DMS114 treated with DMSO at 0.1 percent for 48 hours (cell line): ENCODE results near the gene HPDL.
A peak's percentile ranks its signal among the peaks of the same experiment; 100 is the strongest.
"Not testable (repeated sequence)": the region's sequence is repeated elsewhere in the genome, so short reads cannot be mapped to it uniquely, and the experiment has no call there.

Source experiments
- DNase-seq: peaks from one replicate; lab custom pipeline; 2025; ENCODE audit not compliant: unreplicated experiment; lab: John Stamatoyannopoulos, UW

The HPDL gene

DNA sequence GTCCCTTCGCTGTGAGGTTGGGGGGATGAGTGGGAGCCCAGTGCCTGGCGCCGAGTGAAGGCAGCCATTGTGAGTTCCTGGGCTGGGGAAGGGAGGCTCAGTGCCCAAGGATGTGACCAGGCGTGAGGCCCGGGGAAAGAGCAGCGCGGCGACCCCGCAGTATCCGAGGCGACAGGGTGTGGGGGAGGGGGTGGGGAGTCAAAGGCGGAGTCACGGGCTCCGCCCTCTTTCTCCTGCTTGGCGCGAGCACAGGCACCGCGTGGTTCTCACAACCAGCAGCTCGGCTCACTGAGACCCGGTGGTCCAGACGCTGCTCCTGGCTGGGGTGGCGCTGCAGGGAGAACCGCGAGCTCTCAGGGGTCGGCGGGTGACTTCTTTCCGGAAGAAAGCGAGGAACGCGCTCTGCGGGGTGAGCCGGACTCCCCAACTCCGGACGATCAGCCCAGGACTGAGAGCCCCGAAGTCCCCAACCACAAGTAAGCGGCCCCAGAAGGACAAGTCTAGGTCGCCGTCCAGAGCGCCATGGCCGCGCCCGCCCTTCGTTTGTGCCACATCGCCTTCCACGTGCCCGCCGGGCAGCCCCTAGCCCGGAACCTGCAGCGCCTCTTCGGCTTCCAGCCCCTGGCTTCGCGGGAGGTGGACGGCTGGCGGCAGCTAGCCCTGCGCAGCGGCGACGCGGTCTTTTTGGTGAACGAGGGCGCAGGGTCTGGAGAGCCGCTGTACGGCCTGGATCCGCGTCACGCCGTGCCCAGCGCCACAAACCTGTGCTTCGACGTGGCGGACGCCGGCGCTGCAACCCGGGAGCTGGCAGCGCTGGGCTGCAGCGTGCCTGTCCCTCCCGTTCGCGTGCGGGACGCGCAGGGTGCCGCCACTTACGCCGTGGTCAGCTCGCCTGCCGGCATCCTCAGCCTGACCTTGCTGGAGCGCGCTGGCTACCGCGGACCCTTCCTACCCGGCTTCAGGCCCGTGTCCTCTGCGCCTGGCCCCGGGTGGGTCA, at the start of gene HPDL:
TSS of gene HPDL (plus strand) at position 269 of the 997 bp plus-strand sequence. CDS start at position 523, 254 bp downstream.
- DNase-seq = peak; percentile 29

DNA sequence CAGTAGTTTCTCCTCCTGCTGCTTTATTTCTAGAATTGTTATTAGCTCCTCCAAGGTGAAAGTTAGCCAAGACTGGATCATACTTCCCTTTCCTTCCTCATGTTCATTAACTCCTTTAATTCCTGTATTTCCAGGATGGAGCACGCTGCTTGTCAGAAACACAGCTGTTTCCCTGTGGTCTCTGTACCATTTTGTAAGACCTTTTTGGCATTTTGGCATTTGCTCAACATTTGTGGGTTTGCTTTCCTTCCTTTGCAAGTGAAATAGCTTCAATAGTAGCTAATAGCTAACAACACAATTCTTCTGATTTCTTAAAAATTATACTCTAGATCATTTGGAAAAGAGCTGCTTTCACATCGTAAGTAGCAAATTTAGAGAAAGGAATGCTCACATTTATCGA, 44.3 kb upstream of the HPDL start:
- DNase-seq = no peak

DNA sequence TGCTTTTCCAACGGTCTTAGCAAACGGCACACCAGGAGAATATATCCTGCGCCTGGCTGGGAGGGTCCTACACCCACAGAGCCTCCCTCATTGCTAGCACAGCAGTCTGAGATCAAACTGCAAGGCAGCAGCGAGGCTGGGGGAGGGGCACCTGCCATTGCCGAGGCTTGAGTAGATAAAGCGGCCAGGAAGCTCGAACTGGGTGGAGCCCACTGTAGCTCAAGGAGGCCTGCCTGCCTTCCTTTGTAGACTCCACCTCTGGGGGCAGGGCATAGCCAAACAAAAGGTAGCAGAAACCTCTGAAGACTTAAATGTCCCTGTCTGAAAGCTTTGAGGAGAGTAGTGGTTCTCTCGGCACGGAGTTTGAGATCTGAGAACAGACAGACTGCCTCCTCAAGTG, 41.8 kb upstream of the HPDL start:
- DNase-seq = not testable (repeated sequence)

DNA sequence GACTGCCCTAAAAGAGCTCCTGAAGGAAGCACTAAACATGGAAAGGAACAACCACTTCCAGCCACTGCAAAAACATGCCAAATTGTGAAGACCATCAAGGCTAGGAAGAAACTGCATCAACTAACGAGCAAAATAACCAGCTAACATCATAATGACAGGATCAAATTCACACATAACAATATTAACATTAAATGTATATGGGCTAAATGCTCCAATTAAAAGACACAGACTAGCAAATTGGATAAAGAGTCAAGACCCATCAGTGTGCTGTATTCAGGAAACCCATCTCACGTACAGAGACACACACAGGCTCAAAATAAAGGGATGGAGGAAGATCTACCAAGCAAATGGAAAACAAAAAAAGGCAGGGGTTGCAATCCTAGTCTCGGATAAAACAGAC, 40.2 kb upstream of the HPDL start:
- DNase-seq = not testable (repeated sequence)

DNA sequence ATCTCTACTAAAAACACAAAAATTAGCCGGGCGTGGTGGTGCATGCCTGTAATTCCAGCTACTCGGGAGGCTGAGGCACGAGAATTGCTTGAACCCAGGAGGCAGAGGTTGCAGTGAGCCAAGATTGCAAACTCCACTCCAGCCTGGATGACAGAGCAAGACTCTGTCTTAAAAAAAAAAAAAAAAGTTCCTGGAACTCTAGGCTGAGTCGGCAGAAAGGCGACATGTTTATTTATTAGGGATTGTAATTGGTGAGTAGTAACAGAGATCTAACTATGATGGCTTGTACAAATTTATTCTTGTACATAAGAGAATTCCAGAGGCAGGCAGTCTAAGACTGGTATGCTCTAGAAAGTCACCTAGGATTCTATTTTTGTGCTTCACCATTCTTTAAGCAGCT, 35.7 kb upstream of the HPDL start:
- DNase-seq = not testable (repeated sequence)

DNA sequence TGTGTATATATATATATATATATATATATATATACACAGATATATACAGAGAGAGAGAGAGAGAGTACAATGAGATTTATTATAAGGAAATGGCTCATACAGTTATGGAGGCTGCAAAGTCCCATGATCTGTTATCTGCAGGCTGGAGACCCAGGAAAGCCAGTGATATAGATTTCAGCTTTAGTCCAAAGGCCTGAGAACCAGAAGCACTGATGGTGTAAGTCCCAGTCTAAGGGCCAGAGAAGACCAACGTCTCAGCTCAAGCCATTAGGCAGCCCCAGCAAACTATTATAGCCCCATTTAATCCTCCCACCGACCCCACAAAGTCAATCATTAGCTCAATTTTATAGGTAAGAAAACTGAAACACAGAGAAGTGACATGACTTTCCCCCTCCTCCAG, 35.0 kb upstream of the HPDL start:
- DNase-seq = no peak

DNA sequence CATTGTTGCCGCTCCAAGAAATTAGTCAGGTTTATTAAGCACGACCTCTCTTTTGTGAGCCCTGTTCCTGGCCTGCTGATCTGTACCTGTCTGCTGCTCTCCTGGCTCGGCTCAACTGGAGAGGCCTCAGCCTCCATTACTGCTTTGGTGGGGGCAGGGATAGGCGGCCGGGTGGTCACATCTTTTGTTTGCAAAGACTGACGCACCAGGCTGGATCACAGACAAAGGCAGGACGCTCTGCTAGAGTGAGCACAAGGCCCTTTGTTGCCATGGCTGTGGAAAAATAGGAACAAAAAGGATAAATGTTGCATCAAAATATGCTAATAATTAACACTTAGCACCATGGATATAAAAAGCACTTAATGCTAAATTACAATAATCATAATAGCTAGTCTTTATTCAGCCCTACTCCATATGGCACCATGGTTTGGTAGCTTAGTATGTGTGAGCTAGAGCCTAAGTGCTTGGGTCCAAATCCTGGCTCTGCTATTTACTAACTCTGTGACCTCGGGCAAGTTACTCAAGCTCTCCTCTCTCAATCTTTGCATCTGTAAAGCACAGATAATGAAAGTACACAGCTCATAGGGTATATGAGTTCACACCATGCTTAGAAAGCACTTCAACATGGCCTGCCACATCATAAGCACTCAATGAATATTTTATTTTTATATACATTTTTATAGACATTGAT, 28.9 kb upstream of the HPDL start:
- DNase-seq = no peak

DNA sequence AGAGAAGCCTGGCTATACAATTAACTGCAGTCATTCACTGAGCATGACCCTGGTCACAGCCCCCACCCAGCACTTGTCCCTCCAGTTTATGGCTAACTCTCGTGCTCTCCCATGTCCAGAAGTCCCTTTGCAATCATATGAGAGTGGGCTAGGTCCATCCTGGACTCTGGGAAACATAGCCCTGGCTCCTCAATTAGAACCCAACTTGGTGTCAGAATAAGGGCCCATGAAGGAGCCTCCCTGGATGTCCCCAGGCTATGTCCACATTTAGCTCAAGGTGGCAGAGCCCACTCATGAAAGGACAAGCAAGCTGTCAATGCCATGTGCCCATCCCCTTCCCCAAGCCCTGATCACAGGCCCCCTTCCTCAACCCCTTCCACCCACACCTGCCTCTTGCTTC, 27.4 kb upstream of the HPDL start:
- no peak for DNase-seq

DNA sequence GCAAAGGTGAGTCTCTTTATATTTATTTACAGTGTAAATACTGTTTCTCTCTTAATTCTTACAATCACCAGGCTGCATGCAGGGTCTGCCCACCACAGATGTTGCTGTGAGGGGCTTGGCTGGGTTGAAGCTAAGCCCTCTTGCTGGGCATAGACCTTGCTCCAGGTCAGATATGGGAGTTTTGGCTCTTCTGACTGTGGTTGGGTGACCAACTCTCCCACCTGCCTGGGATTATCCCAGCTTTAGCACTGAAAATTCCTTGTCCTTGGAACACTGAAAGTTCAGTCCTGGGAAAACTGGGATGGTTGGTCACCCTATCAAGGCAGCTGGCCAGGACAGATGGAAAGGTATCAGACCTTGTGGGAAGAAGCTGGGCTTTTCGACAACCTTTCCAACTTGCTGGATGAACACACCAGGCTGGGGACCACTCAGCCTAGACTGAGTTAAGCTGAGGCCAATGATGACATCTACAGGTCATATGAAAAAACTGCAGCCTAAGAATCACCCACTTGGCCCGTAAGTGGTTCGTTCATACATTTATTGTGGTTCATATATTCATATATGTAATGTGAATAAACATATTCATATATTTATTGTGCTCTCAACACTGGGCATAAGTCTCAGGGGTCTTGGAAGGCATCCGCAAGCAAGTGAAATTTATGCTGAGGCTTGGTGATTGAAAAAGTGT, 26.6 kb upstream of the HPDL start:
- DNase-seq = peak; percentile 71

DNA sequence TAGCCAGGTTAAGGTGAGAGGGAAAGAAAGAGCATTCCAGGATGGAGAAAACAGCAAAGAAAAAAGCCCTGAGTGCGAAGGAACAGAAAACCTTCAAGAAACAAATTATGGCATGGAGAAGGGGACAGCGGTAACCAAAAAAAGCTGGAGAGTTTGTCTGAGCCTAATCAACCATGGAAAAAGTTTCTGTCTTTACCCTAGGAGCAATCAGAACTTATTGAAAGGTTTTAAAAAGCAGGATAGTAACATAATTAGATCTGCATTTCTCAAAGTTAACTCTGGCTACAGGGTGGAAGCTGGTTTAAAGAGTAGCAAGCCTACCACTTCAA, 26.1 kb upstream of the HPDL start:
- no peak for DNase-seq

DNA sequence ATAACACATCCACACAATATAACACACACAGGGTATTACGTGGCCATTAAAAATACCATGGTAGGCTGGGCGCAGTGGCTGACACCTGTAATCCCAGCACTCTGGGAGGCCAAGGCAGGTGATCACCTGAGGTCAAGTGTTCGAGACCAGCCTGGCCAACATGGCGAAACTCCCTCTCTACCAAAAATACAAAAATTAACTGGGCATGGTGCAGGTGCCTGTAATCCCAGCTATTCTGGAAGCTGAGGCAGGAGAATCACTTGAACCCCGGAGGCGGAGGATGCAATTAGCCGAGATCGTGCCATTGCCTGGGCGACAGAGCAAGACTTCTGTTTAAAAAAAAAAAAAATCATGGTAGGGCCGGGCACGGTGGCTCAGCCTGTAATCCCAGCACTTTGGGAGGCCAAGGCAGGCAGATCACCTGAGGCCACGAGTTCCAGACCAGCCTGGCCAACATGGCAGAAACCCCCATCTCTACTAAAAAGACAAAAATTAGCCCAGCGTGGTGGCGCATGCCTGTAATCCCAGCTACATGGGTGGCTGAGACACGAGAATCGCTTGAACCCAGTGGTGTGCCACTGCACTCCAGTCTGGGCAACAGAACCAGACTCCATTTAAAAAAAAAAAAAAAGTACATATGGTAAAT, 24.1 kb upstream of the HPDL start:
- no peak for DNase-seq

DNA sequence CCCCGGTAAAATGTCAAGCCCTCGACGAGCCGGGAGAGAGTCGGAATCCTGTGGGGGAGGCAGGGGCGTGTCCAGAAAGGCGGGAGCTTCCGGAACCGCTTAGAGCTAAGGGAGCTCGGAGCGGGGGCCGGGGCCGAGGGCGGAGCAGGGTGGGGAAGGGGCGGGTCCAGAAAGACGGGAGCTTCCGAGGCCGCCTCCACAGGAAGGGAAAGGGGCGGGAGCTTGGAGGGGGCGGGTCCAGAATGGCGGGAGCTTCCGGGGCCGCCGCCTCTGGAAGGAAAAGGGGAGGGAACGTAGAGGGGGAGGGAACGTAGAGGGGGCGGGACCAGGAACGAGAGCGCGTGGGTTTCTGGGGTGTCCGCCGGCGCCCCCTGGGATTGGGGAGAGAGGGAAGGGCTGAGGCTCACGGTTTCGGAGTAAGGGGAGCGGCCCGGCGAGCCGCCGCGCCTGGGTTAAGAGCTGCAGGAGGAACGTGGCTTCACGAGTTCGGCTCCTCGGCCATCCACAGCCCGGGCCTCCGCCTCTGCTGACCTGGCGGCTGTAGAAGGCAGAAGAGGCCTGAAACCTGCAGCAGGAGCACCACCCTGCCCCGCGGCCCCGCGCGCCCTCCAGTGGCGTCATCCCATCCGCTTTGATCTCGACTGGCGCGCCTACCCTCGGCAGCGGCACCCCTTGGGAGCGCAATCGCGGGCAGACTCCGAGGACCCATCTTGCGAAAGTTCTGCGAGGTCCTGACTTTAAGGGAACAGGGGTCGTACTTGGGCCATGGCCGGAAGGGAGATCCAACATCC, 23.0 kb upstream of the HPDL start:
- peak; percentile 92 for DNase-seq

DNA sequence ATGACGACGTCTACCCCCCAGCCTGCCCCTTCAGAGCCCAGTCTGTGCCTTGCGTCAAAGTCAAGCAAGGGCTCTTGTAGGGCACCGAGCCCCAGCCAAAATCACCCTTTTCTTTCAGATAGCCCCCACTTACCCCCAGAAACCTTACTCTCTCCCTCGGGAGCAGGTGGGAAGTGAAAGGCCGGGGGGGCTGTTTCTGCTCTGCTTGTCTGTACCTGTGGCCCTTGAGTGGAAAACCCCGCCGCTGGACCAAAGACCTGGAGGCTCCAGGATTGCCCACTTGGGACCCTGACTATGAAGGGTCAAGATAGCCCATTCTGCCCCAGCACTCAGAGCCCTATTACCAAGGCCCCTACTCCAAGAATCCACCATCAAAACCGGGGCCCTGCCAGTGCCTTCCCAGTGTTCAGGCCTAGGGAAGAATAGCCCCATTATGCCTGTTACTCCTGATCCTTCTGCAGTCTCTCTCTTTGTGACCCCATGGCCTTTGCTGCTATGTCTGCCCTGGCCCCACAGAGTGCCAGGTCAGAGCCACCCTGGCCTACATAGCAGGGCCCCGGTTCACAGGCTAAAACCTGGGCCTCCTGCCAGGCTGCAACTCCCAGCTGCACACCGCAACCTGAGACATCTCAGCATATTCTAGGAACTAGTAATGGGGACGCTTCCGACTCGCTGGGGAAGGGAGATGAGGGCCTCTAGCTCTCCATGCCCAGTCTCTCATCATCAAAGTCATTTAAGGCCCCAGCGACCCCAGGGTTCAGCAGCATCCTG, 22.2 kb upstream of the HPDL start:
- DNase-seq = no peak

DNA sequence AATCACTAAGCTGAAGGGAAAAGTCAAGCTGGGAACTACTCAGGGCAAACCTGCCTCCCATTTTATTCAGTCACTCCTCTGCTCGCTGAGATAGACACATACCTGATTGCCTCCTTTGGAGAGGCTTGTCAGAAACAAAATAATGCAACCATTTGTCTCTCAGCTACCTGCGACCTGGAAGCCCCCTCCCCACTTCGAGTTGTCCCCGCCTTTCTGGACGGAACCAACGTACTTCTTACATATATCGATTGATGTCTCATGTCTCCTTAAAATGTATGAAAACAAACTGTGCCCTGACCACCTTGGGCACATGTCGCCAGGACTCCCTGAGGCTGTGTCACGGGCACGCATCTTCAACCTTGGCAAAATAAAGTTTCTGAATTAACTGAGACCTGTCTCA, 21.5 kb upstream of the HPDL start:
- DNase-seq = no peak

DNA sequence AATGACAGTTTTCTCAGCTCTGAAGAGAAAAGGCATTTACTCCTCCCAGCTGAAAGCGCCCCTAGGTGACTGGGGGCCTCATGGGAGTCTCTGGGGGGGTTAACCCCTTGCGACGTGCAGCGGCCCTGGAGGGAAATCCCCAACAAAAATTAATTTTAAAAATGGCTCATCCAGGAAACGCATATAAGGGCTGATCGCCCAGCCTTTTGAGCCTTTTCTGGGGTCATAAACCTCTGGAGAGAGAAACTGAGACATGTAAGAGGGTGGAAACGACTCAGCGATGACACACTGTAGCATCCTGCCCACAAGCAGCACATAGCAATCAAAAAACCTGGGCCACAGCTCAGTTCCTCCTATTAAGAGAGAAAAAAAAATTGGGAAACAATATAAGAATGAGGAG, 20.4 kb upstream of the HPDL start:
- DNase-seq = no peak

DNA sequence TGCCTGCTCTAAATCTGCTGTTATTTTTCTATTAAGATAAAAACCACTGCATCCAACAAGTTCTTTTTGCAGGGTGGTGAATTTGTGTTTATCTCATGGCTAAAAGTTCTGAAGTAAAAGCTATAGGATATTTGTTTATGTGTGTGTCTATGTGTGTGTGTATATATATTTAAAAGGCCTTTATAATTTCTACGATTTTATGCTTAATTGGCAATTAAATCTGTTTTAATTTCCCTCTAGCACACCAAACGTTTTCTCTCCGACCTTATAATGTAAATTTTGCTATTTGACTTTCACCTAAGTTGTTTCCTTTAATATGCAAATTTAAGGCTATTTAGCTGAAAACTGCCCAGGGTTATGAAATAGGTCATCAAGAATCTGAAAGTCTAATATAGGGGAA, 19.8 kb upstream of the HPDL start:
- no peak for DNase-seq

DNA sequence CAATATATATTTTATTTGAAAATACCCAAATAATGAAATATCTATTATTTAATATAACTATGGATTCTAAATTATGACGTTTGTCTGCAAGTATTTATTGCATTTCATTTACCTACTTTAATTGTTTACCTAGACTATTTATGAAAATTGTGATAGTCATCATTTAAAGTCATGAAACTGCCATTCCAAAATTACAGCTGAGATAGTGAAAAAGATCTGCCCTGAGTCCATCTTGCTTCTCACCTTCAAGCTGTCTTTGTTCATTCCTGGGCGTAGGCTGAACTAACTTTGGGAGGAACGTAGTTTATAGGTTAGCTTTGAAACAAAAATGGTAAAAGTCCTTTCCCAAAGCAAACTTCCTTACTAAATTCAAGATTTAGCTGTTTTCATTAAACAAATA, 12.4 kb upstream of the HPDL start:
- DNase-seq = no peak

DNA sequence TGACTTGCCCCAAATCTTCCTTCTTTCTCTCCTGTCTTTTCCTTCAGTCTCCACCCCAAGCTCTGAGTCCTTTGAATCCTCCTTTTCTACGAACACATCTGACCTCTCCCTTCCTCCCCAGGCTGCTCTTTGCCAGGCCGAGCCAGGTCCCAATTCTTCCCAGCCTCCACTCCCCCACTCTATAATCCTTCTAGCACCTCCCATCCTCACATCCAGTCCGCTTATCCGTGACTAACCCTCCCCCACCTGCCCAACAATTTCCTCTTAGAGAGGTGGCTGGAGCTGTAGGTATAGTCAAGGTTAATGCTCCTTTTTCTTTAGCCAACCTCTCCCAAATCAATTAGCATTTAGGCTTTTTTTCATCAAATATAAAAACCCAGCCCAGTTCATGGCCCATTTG, 9.5 kb upstream of the HPDL start:
- no peak for DNase-seq

DNA sequence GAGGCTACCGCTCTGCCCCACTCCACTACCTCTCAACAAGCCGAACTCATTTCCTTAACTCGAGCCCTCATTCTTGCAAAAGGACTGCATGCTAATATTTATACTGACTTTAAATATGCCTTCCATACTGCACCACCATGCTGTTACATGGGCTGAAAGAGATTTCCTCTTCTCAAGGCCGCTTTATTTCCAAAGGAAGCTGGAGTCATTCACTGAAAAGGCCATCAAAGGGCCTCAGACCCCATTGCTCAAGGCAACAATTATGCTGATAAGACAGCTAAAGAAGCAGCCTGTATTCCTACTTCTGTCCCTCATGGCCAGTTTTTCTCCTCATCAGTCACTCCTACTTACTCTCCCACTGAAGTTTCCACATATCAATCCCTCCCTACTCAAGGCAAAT, 6.9 kb upstream of the HPDL start:
- DNase-seq = no peak

DNA sequence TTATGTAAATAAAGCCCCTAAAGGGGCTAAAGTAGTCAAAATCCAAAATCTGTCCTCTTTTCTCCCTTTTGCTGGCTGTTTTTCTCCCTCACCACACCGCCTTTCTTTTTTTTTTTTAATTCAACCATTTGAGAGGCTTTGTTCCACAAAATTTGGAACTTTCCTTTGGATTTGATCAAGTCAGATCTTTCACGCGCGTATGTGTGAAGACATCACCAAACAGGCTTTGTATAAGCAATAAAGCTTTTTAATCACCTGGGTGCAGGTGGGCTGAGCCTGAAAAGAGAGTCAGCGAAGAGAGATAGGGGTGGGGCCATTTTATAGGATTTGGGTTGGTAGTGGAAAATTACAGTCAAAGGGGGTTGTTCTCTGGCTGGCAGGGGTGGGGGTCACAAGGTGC, 5.3 kb upstream of the HPDL start:
- no peak for DNase-seq
